GM12878 (cell line): ENCODE results near the gene REM2. TPM values are rescaled to one million over a fixed set of nuclear protein-coding genes. Genes with fewer than 3 reads are reported as not detected.

Experiments used
- ATAC-seq: fragments of 200-7000 bp; cut with Tn5 transposase; 3 replicates; pipeline ENCODE4 v1.9.1; 2020; ENCODE audit warnings: mild to moderate bottlenecking, moderate library complexity
- BruUV-seq: library from RNA; stranded (reverse); fragments of 400-500 nt; replicated peaks from 2 replicates; lab custom pipeline; 2021; lab: Mats Ljungman, UMichigan
- CTCF ChIA-PET: fragments of 300-600 bp; sonication (Branson Sonifier 250); formaldehyde crosslinking; extraction: SDS; loops from one replicate; lab custom pipeline; 2021; ENCODE audit warnings: inconsistent platforms; lab: Yijun Ruan, JAX
- POLR2A ChIA-PET: fragments of 350-600 bp; formaldehyde crosslinking; extraction: SDS; loops from one replicate; lab custom pipeline; 2021; ENCODE audit warnings: inconsistent platforms; lab: Charles Lee
- RAD21 ChIA-PET: fragments of 300-600 bp; sonication (Branson Sonifier 250); formaldehyde crosslinking; loops from one replicate; lab custom pipeline; 2023; ENCODE audit warnings: antibody characterized with exemption; ENCODE audit not compliant: unreplicated experiment; lab: Charles Lee
- SMC1A ChIA-PET: fragments of 300-600 bp; sonication (Branson Sonifier 250); formaldehyde crosslinking; loops from one replicate; lab custom pipeline; 2023; ENCODE audit not compliant: unreplicated experiment, uncharacterized antibody; lab: Charles Lee
- DNase-seq: peaks from one replicate; pipeline ENCODE4 v3.0.0-alpha.2; 2011; ENCODE audit warnings: low read depth, low spot score
- FAIRE-seq: peaks from 3 replicates; lab custom pipeline; 2011; peaks lifted over from hg19 to GRCh38; lab: Jason Lieb, UNC
- H2AFZ ChIP-seq: 2 replicates; pipeline ENCODE4 v1.6.0; 2011; ENCODE audit warnings: low read depth, low read length, control low read depth; ENCODE audit not compliant: control insufficient read depth
- H3K27ac ChIP-seq: 2 replicates; pipeline ENCODE4 v1.5.1; 2011; ENCODE audit warnings: control low read depth; ENCODE audit not compliant: control insufficient read depth, insufficient read depth
- H3K27me3 ChIP-seq, 2 experiments: replicated peaks in 1 of 2; 2 replicates each; pipeline versions ENCODE4 v1.6.0 to v1.6.1; 2011; ENCODE audit warnings: low read length in 1 of 2; ENCODE audit not compliant: control insufficient read depth in 2 of 2, insufficient read depth in 2 of 2
- H3K36me3 ChIP-seq, 2 experiments: 2 replicates each; pipeline ENCODE4 v1.5.1; 2011; ENCODE audit warnings: low read length in 1 of 2; ENCODE audit not compliant: control insufficient read depth in 2 of 2, insufficient read depth in 2 of 2
- H3K4me1 ChIP-seq: 2 replicates; pipeline ENCODE4 v1.6.1; 2011; ENCODE audit warnings: mild to moderate bottlenecking, low read length, moderate library complexity, mixed read lengths; ENCODE audit not compliant: control insufficient read depth, insufficient read depth
- H3K4me2 ChIP-seq: 2 replicates; pipeline ENCODE4 v1.6.0; 2011; ENCODE audit warnings: control low read depth; ENCODE audit not compliant: control insufficient read depth, insufficient read depth
- H3K4me3 ChIP-seq: fragments of 200-600 bp; sonication (generic); 2 replicates; pipeline ENCODE4 v1.5.1; 2016
- H3K79me2 ChIP-seq: 2 replicates; pipeline ENCODE4 v1.6.0; 2011; ENCODE audit warnings: low read length; ENCODE audit not compliant: control insufficient read depth, insufficient read depth
- H3K9ac ChIP-seq: 2 replicates; pipeline ENCODE4 v1.8.0; 2011; ENCODE audit warnings: low read length, control low read depth, mixed read lengths; ENCODE audit not compliant: control insufficient read depth, insufficient read depth
- H3K9me3 ChIP-seq: replicated peaks from 3 replicates; pipeline ENCODE4 v1.5.1; 2011; ENCODE audit warnings: mild to moderate bottlenecking, low read length; ENCODE audit not compliant: control insufficient read depth, insufficient read depth
- H4K20me1 ChIP-seq: 2 replicates; pipeline ENCODE4 v1.6.0; 2011; ENCODE audit not compliant: control insufficient read depth, insufficient read depth
- ATF2 ChIP-seq: IDR thresholded peaks from 2 replicates; pipeline ENCODE4 v1.6.1; 2012; ENCODE audit warnings: low read length, inconsistent platforms
- CREB1 ChIP-seq: IDR thresholded peaks from 2 replicates; pipeline ENCODE4 v1.6.1; 2012; ENCODE audit warnings: low read depth, mild to moderate bottlenecking, inconsistent platforms
- EED ChIP-seq: sonication (generic); IDR thresholded peaks from 2 replicates; pipeline ENCODE4 v1.6.1; 2016; ENCODE audit warnings: antibody characterized with exemption, low read depth
- HDAC2 ChIP-seq: fragments of 200-600 bp; sonication (generic); IDR thresholded peaks from 2 replicates; pipeline ENCODE4 v1.6.1; 2017
- IRF3 ChIP-seq: fragments of 450-650 bp; IDR thresholded peaks from 2 replicates; pipeline ENCODE4 v1.6.1; 2014; ENCODE audit warnings: mild to moderate bottlenecking
- JUND ChIP-seq: IDR thresholded peaks from 2 replicates; pipeline ENCODE4 v1.6.1; 2012; ENCODE audit warnings: low read depth, mild to moderate bottlenecking, low read length, improper control_type of control experiment, moderate library complexity
- NR2F1 ChIP-seq: fragments of 450-650 bp; conservative IDR thresholded peaks from 2 replicates; pipeline ENCODE4 v1.6.1; 2017; ENCODE audit warnings: mild to moderate bottlenecking
- POLR2AphosphoS2 ChIP-seq: IDR thresholded peaks from 2 replicates; pipeline ENCODE4 v1.6.1; 2011; ENCODE audit warnings: low read depth, mild to moderate bottlenecking, low read length, improper control_type of control experiment, moderate library complexity
- RAD51 ChIP-seq: fragments of 450-650 bp; IDR thresholded peaks from 2 replicates; pipeline ENCODE4 v1.6.1; 2016; ENCODE audit warnings: moderate library complexity, mild to moderate bottlenecking, inconsistent platforms
- RBBP5 ChIP-seq: fragments of 200-600 bp; sonication (generic); conservative IDR thresholded peaks from 2 replicates; pipeline ENCODE4 v1.6.1; 2016
- SIN3A ChIP-seq: IDR thresholded peaks from 2 replicates; pipeline ENCODE4 v1.6.1; 2012; ENCODE audit warnings: low read depth, low read length, improper control_type of control experiment
- SREBF2 ChIP-seq: IDR thresholded peaks from 2 replicates; pipeline ENCODE4 v1.6.1; 2012; ENCODE audit warnings: mild to moderate bottlenecking, low read length
- ZSCAN29 ChIP-seq: fragments of 450-650 bp; IDR thresholded peaks from 2 replicates; pipeline ENCODE4 v1.6.1; 2017; ENCODE audit warnings: mild to moderate bottlenecking, moderate library complexity
- WGBS: methylation state at CpG from one replicate; pipeline ENCODE4 v1.1.6; 2016; ENCODE audit warnings: low lambda C conversion rate; ENCODE audit not compliant: insufficient replicate concordance, insufficient coverage; ENCODE audit errors: missing lambda C conversion rate; 5-methylcytosine and 5-hydroxymethylcytosine counted together
- in situ Hi-C: fragments of 300-500 bp; cut with MboI; formaldehyde crosslinking; loops from 9 replicates; pipeline ENCODE4 v1.14.3; 2018; ENCODE audit warnings: mixed read lengths
- intact Hi-C: fragments of 100-400 bp; cut with micrococcal nuclease; formaldehyde crosslinking; loops from one replicate; pipeline ENCODE4 v1.14.2; 2022; ENCODE audit not compliant: unreplicated experiment
- polyA plus RNA-seq, 11 experiments: library from polyadenylated mRNA; depleted of rRNA in 4 of 11; unstranded in 6 of 11; stranded (reverse) in 5 of 11; fragments of >200 nt; fragmentation: Nextera tagmentation in 4 of 11; fragmentation: Illumina TruSeq in 1 of 11; extraction: Ambion mirVana in 4 of 11; extraction: Trizol in 1 of 11; gene quantifications; 1 replicate in 1 of 11; 2 replicates in 10 of 11; pipeline versions ENCODE4 v1.2.1 to v1.2.3, GENCODE V29; 2011 to 2016; ENCODE audit warnings: inconsistent platforms in 2 of 11, missing spikeins in 2 of 11, low read depth in 1 of 11
- total RNA-seq, 4 experiments: library from RNA; depleted of rRNA in 3 of 4; stranded (reverse); fragments of >200 nt in 3 of 4; fragmentation: Illumina TruSeq in 1 of 4; extraction: Trizol in 1 of 4; gene quantifications; 2 replicates each; pipeline versions ENCODE4 v1.2.1 to v1.2.3, GENCODE V29; 2013 to 2021

The REM2 gene
- total and polyA plus RNA-seq, 10 of the 15 experiments (the other 5 are each of a cell fraction or from before 2014, with no cell fraction given) = 0.27 to 1.5 (median 0.83) TPM

GRCh38 chr14:22882064-22882463, 958 bp upstream of the REM2 start:
- in situ Hi-C loops = no loop called here
- Histone ChIP-seq H3K4me3 (no peak overlapping the region), H3K27ac (no peak overlapping the region), H3K36me3 (peaks cover 2 to 9% of the 10 kb centered on the region in 2 experiments; a peak in 2 of 4 replicates), H3K4me1 (peaks cover 17% of the 10 kb centered on the region), H3K9me3 (no peaks in the 10 kb centered on the region), H3K4me2 (no peak overlapping the region), H3K27me3 (no peaks in the 10 kb centered on the region), H4K20me1 (no peaks in the 10 kb centered on the region), H3K79me2 (no peaks in the 10 kb centered on the region), H2AFZ (no peak overlapping the region), H3K9ac (no peak overlapping the region)
- ChIA-PET RAD21 (interaction anchor here (0.7 to 1.2 kb wide), 3 partner anchors 10 to 15 kb away, joined by 3 to 5 read pairs (median 3); partner anchors contain the start of gene LRP10), POLR2A (interaction anchor here (1.7 to 5.6 kb wide), 3 partner anchors 10 to 36 kb away, joined by 4 to 45 read pairs (median 6); partner anchors contain the start of gene LRP10), CTCF (interaction anchor here (0.6 to 10.8 kb wide), 6 partner anchors 9 to 189 kb away, joined by 3 to 174 read pairs (median 4); partner anchors contain the start of gene LRP10), SMC1A (interaction anchor here (1.4 to 9.5 kb wide), 3 partner anchors 8 to 18 kb away, joined by 3 to 110 read pairs (median 4); partner anchors contain the start of gene LRP10)
- no peak for DNase-seq
- 48% methylated on average over 7 of the region's 7 CpGs for WGBS
- FAIRE-seq = no peak
- TF ChIP-seq ZSCAN29 = no peak
- no peak for TF ChIP-seq RBBP5
- no peak for TF ChIP-seq EED
- 0 out of 2 replicates have a peak, but pooled peaks have one; percentile 15 for TF ChIP-seq POLR2AphosphoS2
- no TSS peak for BruUV-seq
- intact Hi-C loops = no loop called here
- ATAC-seq = no peak

- H3K4me2 ChIP-seq = no peak overlapping the region
- TF ChIP-seq SREBF2 (no peak), SIN3A (no peak), ATF2 (no peak), IRF3 (no peak), NR2F1 (no peak), POLR2AphosphoS2 (0 out of 2 replicates have a peak, but pooled peaks have one; percentile 9), RAD51 (no peak), JUND (no peak), CREB1 (peak; percentile 66), HDAC2 (no peak)
Observed at GRCh38 chr14:22882529-22883172, 371 bp upstream of the REM2 start.

More at GRCh38 chr14:22882529-22883172, 371 bp upstream of the REM2 start:
- H3K79me2 ChIP-seq = peaks cover 2% of the 10 kb centered on the region; the same call in 1 of the 2 replicates
- H3K9me3 ChIP-seq = no peaks in the 10 kb centered on the region
- H3K36me3 ChIP-seq = peaks cover 0 to 9% of the 10 kb centered on the region in 2 experiments; a peak in 1 of 4 replicates
- ChIA-PET SMC1A (interaction anchor here (0.8 to 9.5 kb wide), 5 partner anchors 7 to 19 kb away, joined by 3 to 110 read pairs (median 4); partner anchors contain the start of gene LRP10), RAD21 (interaction anchor here (0.7 to 1.2 kb wide), 3 partner anchors 10 to 18 kb away, joined by 3 to 5 read pairs (median 3); no protein-coding TSS in a partner anchor), CTCF (interaction anchor here (0.6 to 10.8 kb wide), 4 partner anchors 10 to 189 kb away, joined by 4 to 174 read pairs (median 6); partner anchors contain the start of gene LRP10), POLR2A (interaction anchor here (0.6 to 5.6 kb wide), 5 partner anchors 10 to 298 kb away, joined by 3 to 45 read pairs (median 4); partner anchors contain the start of gene LRP10)
- no peak overlapping the region for H3K27ac ChIP-seq
- FAIRE-seq (no peak), ATAC-seq (no peak), DNase-seq (no peak)
- H3K9ac ChIP-seq = no peak overlapping the region
- in situ Hi-C loops = no loop called here
- no peak overlapping the region for H3K4me3 ChIP-seq
- no peak overlapping the region for H2AFZ ChIP-seq
- intact Hi-C loops = no loop called here
- H4K20me1 ChIP-seq = no peaks in the 10 kb centered on the region
- WGBS = 48% methylated on average over 6 of the region's 6 CpGs
- no peaks in the 10 kb centered on the region for H3K27me3 ChIP-seq
- BruUV-seq = no TSS peak
- H3K4me1 ChIP-seq = peaks cover 17% of the 10 kb centered on the region
